Transverse colon (tissue), 4 donors: Measurements from ENCODE around the gene MAPK1IP1L.
"Not testable (repeated sequence)": the region's sequence is repeated elsewhere in the genome, so short reads cannot be mapped to it uniquely, and the experiment has no call there.

Source experiments
- CTCF ChIP-seq, 5 experiments: fragments of 200-600 bp in 3 of 5; fragments of 450-650 bp in 2 of 5; sonication (generic) in 3 of 5; IDR thresholded peaks; 1 replicate in 2 of 5; 2 replicates in 3 of 5; pipeline ENCODE4 v1.5.1; 2016 to 2017; ENCODE audit warnings: antibody characterized with exemption in 5 of 5, inconsistent platforms in 3 of 5, mild to moderate bottlenecking in 2 of 5, moderate library complexity in 1 of 5
- EP300 ChIP-seq: sonication (generic); formaldehyde crosslinking; IDR thresholded peaks from one replicate; pipeline ENCODE4 v1.6.1; 2017; ENCODE audit warnings: antibody characterized with exemption, low read depth
- POLR2A ChIP-seq: fragments of 450-650 bp; IDR thresholded peaks from one replicate; pipeline ENCODE4 v1.6.1; 2016; ENCODE audit warnings: antibody characterized with exemption, mild to moderate bottlenecking, moderate library complexity
- POLR2AphosphoS5 ChIP-seq, 3 donors: sonication (generic); formaldehyde crosslinking; IDR thresholded peaks; one replicate each; pipeline ENCODE4 v1.6.1; 2016; ENCODE audit warnings: antibody characterized with exemption in 3 of 3

GRCh38 chr14:55024365-55024764, 27.1 kb upstream of the MAPK1IP1L start:
- not testable (repeated sequence) for TF ChIP-seq CTCF (IDR thresholded peaks at IDR 0.05); POLR2A; POLR2AphosphoS5 (IDR thresholded peaks at IDR 0.05); EP300
